Stimulated activated CD4-positive, alpha-beta T cell treated with anti-CD3 and anti-CD28 coated beads, Interleukin-4, amount 100 ng/mL, for 4 hours (primary cell): Measurements from ENCODE around the gene S100A14.
A peak's percentile ranks its signal among the peaks of the same experiment; 100 is the strongest.
"Not testable (repeated sequence)": the region's sequence is repeated elsewhere in the genome, so short reads cannot be mapped to it uniquely, and the experiment has no call there.

Experiments used
- DNase-seq, 2 experiments: peaks; one replicate each; pipeline ENCODE4 v3.0.0-alpha.2; 2020

S100A14 gene

DNA sequence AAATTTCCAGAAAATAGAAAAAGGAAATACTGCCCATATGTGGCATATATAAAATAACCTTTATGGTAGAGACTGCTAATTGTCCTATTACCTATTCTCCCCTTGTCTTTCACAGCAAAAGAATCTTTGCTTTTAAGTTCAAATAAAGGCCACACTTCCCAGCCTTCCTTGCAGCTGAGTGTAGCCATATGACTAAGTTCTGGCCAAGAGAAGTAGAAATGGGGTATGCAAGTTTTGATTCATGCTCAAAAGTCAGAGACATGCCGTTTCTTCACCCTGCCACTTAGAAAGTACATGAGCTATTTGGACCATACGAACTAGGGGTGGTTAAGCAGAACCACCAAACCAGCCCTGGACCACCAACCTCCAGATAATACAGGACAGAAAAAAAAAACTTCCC, 32.1 kb downstream of the S100A14 start:
- DNase-seq = no peak

DNA sequence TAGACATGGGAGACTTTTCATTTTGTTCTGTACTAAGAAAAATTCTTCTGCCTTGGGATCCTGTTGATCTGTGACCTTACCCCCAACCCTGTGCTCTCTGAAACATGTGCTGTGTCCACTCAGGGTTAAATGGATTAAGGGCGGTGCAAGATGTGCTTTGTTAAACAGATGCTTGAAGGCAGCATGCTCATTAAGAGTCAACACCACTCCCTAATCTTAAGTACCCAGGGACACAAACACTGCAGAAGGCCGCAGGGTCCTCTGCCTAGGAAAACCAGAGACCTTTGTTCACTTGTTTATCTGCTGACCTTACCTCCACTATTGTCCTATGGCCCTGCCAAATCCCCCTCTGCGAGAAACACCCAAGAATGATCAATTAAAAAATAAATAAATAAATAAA, 32.6 kb downstream of the S100A14 start:
- not testable (repeated sequence) for DNase-seq

GRCh38 chr1:153582836-153583235, 33.3 kb downstream of the S100A14 start:
- not testable (repeated sequence) for DNase-seq

- DNase-seq = no peak
These were observed 37.2 kb downstream of the S100A14 start for GRCh38 chr1:153578936-153579335.

DNA sequence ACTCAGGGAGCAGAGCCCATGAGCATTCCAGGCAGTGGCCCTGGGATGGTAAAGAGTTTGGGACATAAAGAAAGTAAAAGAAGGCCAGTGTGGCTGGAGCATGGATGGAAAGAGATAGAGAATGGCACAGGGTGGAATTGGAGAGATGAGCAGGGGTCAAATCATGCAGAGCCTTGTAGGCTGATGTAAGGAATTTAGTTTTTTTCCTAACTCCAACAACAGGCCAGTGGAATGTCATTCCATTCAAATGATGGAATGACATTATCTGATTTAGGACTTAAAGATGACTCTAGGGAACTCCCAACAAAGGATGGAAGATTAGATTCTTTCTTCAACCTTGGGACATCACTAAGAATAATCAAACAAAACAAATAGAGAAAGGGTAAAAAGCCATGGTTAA, 37.6 kb downstream of the S100A14 start:
- DNase-seq = no peak

- DNase-seq = no peak
These were observed 38.5 kb downstream of the S100A14 start for GRCh38 chr1:153577624-153578051.

DNA sequence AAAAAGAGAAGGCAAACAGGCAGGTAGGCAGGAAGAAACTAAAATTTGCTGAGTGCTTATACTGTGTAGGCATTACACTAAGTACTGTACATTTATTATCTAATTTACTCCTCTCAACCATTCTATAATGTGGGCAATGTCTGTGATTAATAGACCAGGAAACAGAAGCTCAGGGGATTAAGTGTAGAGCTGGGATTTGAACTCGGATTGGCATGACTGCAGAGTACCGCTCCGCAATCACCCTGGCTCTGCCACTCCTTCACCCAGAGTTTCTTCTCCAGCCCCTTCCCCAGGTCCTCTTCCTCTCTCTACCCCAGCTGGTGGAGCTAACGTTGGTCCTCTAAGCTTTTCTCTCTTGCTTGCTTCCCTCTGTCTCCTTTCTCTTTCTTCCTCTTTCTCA, 39.0 kb downstream of the S100A14 start:
- DNase-seq = no peak

GRCh38 chr1:153575497-153575896, 40.6 kb downstream of the S100A14 start:
- not testable (repeated sequence) for DNase-seq

DNA sequence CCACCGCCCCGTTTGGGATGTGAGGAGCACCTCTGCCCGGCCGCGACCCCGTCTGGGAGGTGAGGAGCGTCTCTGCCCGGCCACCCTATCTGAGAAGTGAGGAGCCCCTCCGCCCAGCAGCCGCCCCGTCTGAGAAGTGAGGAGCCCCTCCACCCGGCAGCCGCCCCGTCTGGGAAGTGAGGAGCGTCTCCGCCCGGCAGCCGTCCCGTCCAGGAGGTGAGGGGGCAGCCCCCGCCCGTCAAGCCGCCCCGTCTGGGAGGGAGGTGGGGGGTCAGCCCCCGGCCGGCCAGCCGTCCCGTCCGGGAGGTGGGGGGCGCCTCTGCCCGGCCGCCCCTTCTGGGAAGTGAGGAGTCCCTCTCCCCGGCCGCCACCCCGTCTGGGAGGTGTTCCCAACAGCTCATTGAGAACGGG, 41.0 kb downstream of the S100A14 start:
- not testable (repeated sequence) for DNase-seq

- DNase-seq = no peak
These were observed 42.8 kb downstream of the S100A14 start for GRCh38 chr1:153573351-153573750.

GRCh38 chr1:153572569-153573015, 43.5 kb downstream of the S100A14 start:
- peak; percentile 43 to 52 for DNase-seq

DNA sequence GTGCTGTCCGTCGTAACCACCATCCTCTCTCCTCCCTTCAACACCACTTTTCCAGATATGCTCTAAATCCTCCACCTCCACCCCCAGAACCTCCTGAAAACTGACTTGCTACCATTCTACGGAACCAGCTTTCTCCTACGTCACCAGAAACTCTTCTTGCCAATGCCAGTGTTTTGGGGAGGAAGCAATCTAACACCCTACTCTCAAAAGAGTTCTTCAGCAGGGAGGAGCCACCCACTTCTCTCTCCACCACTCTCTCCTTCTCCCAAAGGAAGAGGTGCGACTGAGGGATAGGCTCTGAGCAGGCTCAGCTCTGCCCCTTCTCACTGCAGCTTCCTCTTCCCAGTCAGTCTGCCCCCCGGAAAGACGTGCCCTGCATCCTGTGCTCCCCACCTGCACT, 44.4 kb downstream of the S100A14 start:
- DNase-seq = no peak

GRCh38 chr1:153570874-153571273, 45.3 kb downstream of the S100A14 start:
- no peak for DNase-seq

GRCh38 chr1:153569465-153569864, 46.7 kb downstream of the S100A14 start:
- DNase-seq = no peak

- peak; percentile 72 to 76 for DNase-seq
These were observed 47.6 kb downstream of the S100A14 start for GRCh38 chr1:153568367-153569099.

GRCh38 chr1:153567621-153568366, 48.3 kb downstream of the S100A14 start:
- DNase-seq = peak; percentile 30 to 62

GRCh38 chr1:153566414-153567371, 49.4 kb downstream of the S100A14 start:
- peak; percentile 79 to 94 for DNase-seq

- peak; percentile 47 to 68 for DNase-seq
These were observed 50.4 kb downstream of the S100A14 start, which contains the start of gene S100A2 for GRCh38 chr1:153565529-153566374. TSS of gene S100A2 (minus strand) at chr1:153565844. CDS start at chr1:153563877, 1,967 bp downstream.
